ENCODE results near the gene GPSM3. TPM values are rescaled to one million over a fixed set of nuclear protein-coding genes. Genes with fewer than 3 reads are reported as not detected.

Gene GPSM3
- total RNA-seq, 1 donor from 2014 or later, result 4.5 TPM

- DNase-seq (ENCODE audit: low spot score), result no peak
- peaks cover 3% of the 10 kb centered on the region for H3K27me3 Mint-ChIP-seq (ENCODE audit: insufficient read depth, low read depth)
- H3K79me2 ChIP-seq (ENCODE audit: low read depth), result peaks cover 8% of the 10 kb centered on the region
- no peak overlapping the region for H2AFZ ChIP-seq (replicated peaks)
- H3F3A ChIP-seq (ENCODE audit: low read depth), result peaks cover 50% of the 10 kb centered on the region
- peaks cover 30% of the 10 kb centered on the region for H3K4me1 ChIP-seq
- H3K9me3 Mint-ChIP-seq, result no peaks in the 10 kb centered on the region
- peak overlapping the region; percentile 7 for H3K4me2 ChIP-seq
- peak overlapping the region; percentile 27 for H3K27ac Mint-ChIP-seq
- no peaks in the 10 kb centered on the region for H3K9me3 ChIP-seq (ENCODE audit: low read depth)
- peaks cover 45% of the 10 kb centered on the region for H3K36me3 Mint-ChIP-seq
- peaks cover 6% of the 10 kb centered on the region for H4K20me1 ChIP-seq (ENCODE audit: low read depth)
- no peak overlapping the region for H3K4me3 Mint-ChIP-seq
- H3K9ac ChIP-seq, result no peak overlapping the region
- no peak overlapping the region for H3K4me3 ChIP-seq
- H3K27me3 ChIP-seq, result no peaks in the 10 kb centered on the region
- peaks cover 9% of the 10 kb centered on the region for H3K4me1 Mint-ChIP-seq
- peak overlapping the region; percentile 59 for H3K27ac ChIP-seq
- TF ChIP-seq CTCF (IDR thresholded peaks at IDR 0.05) (no peak), EZH2 (IDR thresholded peaks at IDR 0.05) (no peak), EZH2phosphoT487 (IDR thresholded peaks at IDR 0.05) (no peak)
- no peaks in the 10 kb centered on the region for H3K36me3 ChIP-seq
These were observed 25.2 kb downstream of the GPSM3 start for GRCh38 chr6:32167154-32167760.

- no peak overlapping the region for H3K9ac ChIP-seq
- Mint-ChIP-seq H3K27me3 (ENCODE audit: insufficient read depth, low read depth) (peaks cover 3% of the 10 kb centered on the region), H3K4me3 (no peak overlapping the region), H3K4me1 (peaks cover 9% of the 10 kb centered on the region), H3K36me3 (peaks cover 47% of the 10 kb centered on the region), H3K9me3 (no peaks in the 10 kb centered on the region), H3K27ac (no peak overlapping the region)
- no peaks in the 10 kb centered on the region for H3K9me3 ChIP-seq (ENCODE audit: low read depth)
- no peaks in the 10 kb centered on the region for H3K27me3 ChIP-seq
- H3K79me2 ChIP-seq (ENCODE audit: low read depth), result peaks cover under 1% of the 10 kb centered on the region
- peaks cover 50% of the 10 kb centered on the region for H3F3A ChIP-seq (ENCODE audit: low read depth)
- H4K20me1 ChIP-seq (ENCODE audit: low read depth), result peaks cover 6% of the 10 kb centered on the region
- DNase-seq (ENCODE audit: low spot score), result no peak
- TF ChIP-seq EZH2 (IDR thresholded peaks at IDR 0.05), result no peak
- TF ChIP-seq CTCF (IDR thresholded peaks at IDR 0.05), result peak; percentile 18
- no peaks in the 10 kb centered on the region for H3K36me3 ChIP-seq
- H3K4me3 ChIP-seq, result no peak overlapping the region
- no peak overlapping the region for H3K4me2 ChIP-seq
- peaks cover 30% of the 10 kb centered on the region for H3K4me1 ChIP-seq
- H3K27ac ChIP-seq, result no peak overlapping the region
- no peak overlapping the region for H2AFZ ChIP-seq (replicated peaks)
These were observed 25.9 kb downstream of the GPSM3 start for GRCh38 chr6:32166411-32167061.

- Histone ChIP-seq H3K27ac (peak within 1 kb of the TSS; percentile 85), H3K79me2 (ENCODE audit: low read depth) (no peaks in the 10 kb centered on the region), H3K4me1 (peaks cover 30% of the 10 kb centered on the region), H3K4me2 (peak within 1 kb of the TSS; percentile 54), H3K27me3 (no peaks in the 10 kb centered on the region), H2AFZ (replicated peaks) (no peak within 1 kb of the TSS), H3F3A (ENCODE audit: low read depth) (peaks cover 50% of the 10 kb centered on the region), H3K36me3 (no peaks in the 10 kb centered on the region), H4K20me1 (ENCODE audit: low read depth) (peaks cover 6% of the 10 kb centered on the region), H3K4me3 (peak within 1 kb of the TSS; percentile 8), H3K9ac (no peak within 1 kb of the TSS), H3K9me3 (ENCODE audit: low read depth) (no peaks in the 10 kb centered on the region)
- H3K27me3 Mint-ChIP-seq (ENCODE audit: insufficient read depth, low read depth), result peaks cover 2% of the 10 kb centered on the region
- peaks cover 9% of the 10 kb centered on the region for H3K4me1 Mint-ChIP-seq
- no peak within 1 kb of the TSS for H3K4me3 Mint-ChIP-seq
- no peak for TF ChIP-seq EZH2phosphoT487 (IDR thresholded peaks at IDR 0.05)
- TF ChIP-seq EZH2 (IDR thresholded peaks at IDR 0.05), result no peak
- no peak for TF ChIP-seq CTCF (IDR thresholded peaks at IDR 0.05)
- peak within 1 kb of the TSS; percentile 89 for H3K27ac Mint-ChIP-seq
- no peaks in the 10 kb centered on the region for H3K9me3 Mint-ChIP-seq
- DNase-seq (ENCODE audit: low spot score), result peak; percentile 45
- H3K36me3 Mint-ChIP-seq, result peaks cover 33% of the 10 kb centered on the region
These were observed 28.1 kb downstream of the GPSM3 start, which contains the start of gene EGFL8 for GRCh38 chr6:32164295-32164694. Gene EGFL8, plus strand, starts transcription at chr6:32164595. Its CDS starts 1,571 bp downstream, at chr6:32166166.

Data from neural progenitor cell (in vitro differentiated cells).